HG03039 (cell line): ENCODE measurements around the gene PRSS56.

ENCODE experiments used
- ATAC-seq: cut with Tn5 transposase; IDR thresholded peaks from one replicate; pipeline ENCODE4 v1.9.1; 2021; ENCODE audit warnings: mild to moderate bottlenecking, moderate library complexity; ENCODE audit not compliant: unreplicated experiment

PRSS56 gene

DNA sequence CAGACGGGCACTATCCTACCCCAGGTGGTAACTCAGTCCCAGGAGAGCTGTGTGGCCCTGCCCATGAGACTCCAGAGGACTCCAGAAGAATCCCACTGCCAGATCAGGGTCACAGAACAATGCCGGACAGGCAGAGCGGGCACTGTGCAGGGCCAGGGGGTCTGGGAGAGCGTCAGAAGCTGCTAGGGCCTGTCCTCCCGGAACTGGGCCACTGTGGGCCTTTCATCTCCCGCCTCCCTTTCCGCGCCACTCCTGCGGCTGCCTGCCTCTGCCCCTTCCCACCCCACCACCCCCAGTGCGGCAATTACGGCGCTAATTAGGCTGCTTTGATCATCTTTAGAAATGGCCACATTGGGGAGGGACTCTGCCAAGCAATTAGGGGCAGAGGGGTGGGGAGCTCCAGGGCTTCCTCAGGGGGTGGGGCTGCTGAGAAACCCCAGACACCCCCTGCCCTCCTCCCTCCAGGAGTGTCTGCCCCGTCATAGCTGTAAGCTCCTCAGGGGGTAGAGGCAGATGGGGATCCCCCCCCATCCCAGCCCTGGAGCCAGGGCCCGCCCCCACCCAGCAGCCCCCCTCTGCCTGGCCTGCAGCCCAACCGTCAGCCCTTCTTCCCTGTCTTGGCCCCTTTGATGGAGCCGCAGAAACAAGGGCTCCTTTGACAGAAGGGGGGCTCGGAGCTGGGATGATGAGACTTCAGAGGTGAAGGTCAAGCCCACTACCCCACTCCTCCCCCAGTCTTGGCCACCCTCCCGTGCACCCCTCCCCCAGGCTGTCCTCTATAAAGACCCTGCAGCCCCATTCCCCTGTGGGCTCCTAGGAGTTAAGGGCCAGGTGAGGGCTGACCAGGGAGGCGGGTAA is at the start of gene PRSS56:
Gene PRSS56 (plus strand): TSS at position 808 of the 858 bp plus-strand sequence. CDS start 211 bp downstream, outside the sequence.
- no peak for ATAC-seq

DNA sequence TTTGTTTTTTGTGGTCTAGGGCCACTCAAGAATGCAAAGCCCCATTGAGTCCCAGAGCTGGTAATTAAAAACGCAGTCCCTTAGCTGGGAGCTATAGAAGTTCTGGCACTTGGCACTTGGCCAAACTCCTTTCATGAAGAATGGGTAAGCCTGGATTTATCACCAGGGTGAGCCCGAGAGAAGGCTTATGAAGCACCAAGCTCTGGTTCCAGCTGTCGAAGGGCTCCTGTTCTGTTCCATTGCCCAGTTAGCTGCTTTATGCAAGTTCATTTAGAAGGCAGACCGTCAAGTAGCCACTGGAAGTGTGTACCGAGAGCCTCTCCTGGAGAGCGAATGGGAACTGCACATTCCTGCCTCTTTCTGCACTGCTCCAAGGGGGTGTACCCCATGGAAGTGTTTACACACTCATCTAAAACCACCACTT is 46.7 kb upstream of the PRSS56 start:
- ATAC-seq, result no peak

DNA sequence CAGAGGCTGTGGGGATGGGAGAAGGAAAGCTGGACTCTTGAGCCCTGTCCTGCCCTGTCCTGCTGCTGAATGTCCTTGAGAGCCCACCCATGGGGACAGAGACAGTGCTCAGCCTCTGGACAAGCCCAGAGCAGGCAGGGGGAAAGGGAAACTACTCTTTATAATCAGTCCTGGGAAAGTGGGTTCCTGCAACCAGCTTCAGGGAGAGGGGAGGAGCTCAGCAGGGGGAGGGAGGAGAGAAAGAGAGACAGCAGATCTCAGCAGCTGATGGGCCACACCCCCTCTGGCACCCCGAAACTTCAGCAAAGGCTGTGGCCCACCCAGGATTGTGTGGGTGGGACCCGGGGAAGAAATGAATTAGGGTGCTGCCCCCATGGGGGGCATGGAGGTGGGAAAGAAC is 44.1 kb upstream of the PRSS56 start:
- ATAC-seq, result no peak

DNA sequence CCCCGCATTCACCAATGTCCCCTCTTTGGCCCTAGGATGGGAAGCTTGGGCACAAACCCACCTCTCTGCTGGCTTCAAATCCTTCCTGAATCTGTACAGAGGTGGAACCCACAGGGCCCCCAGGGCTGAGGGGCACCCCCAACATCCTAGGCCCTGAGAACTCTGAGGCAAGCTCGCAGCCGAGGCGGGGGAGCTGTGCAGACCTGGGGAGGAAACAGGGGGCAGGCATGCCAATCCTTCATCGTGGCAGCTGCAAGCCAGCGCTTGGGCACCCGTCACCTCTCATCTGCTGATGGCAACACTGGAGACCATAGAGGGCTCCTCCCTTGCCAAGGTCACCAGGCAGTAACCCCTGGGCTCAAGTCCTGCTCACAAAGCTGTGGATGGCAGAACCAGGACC is 43.4 kb upstream of the PRSS56 start:
- no peak for ATAC-seq

DNA sequence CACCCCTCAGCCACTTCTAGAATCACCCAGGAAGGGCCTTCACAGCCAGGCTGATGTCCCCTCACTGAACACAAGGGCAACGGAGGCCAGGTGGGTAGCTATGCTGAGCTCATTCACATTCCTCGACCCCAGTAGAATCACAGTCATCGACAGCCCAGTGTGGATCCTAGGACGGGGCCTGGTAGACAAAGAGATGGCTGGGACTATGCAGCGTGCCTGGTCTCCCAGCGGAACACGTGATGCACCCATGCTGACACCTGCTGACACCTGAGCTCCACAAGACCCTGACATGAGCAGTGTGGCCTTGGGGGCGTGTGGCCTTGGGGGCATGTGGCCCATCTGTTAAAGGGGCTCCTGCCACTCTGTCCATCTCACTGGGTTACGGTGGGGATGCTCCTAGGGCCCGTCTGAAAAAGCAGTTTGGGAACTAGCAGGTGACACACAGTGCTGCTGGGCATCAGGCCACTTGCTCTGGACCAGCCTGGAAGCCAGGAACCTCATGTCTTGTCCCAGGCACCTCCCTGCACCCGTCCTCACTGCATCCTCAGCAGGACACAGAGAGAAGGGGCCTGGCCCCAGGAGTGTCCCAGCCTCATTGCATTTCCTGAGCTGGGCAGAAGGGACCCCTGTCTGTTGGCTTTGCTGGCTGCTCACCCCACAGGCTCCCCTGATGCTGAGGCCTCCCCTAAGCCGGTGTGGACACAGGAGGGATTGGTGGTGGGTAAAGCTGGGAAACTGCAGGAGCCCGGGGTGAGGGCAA is 42.3 kb upstream of the PRSS56 start:
- no peak for ATAC-seq

DNA sequence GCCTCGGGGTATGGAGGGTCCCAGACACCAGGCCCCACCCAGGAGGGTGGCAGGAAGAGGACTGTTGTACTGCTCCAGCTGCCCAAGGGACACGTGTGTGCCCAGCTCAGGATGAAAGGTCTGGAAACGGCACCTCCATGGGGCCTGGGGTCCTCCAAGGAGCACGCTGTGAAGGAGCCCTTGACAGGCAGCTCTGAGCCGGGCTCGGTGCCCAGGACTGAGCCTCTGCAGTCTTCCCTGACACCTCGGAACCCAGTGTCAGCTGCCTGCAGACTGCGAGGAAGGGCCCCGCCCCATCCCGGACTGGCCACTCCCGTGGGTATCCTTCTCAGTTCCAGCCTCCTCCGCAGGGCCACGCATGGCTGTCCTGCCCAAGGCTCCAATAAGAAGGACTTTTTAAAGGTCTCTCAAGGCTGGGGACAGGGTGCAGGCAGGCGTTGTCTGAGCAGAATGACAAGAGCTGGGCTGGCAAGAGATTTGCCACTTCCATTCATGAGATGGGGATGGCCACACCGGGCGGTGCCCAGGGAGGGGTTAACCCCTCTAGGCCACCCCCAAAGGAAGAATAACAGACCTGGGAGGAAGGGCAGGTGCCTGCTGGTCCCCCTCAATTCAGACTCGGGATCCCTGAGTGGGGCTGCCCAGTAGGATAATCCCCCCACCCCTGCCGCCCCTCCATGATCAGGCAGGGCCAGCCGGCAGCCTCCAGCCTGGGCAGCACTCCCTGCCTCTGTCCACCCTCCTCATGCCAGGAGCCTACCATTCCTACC is 41.4 kb upstream of the PRSS56 start:
- ATAC-seq, result no peak

DNA sequence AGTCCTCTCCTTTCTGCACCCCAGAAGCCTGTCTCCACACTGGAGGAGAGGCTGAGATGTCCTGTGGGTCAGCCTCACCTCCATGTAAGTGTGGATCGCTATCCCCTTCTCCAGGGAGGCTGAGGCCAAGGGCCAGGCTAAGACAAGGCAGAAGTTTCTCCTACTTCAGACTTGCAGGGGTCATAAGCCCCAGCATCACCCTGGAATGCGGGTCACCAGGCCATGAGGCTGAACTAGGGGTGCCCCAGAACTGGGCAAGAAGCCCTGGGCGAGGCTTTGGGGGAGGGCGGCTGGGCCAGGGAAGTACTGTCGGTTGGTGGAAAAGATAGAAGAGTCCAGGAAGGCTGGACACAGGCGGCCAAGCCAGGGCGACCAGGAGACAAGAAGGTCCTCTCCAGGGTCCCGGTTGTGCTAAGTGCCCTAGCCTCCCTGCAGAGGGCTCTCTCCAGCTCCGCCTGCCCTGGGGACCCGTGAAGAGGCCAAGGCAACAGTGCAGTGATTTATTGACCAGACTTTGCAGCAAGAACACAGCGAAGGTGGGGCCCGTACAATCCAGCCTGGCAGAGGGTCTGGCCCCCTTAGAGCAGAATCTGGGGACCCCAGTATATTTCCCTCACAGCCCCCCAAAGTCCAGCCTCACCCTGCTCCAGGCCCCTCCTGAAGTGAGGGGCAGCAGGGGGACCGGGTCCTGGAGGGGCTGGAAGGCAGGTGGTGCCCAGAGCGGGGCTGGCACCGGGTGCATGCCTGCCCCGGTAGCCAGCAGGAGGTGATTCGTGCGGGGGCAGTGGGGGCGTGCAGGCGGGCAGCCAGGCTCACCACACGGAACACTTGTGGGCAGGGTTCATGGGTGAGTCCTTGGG is 40.6 kb upstream of the PRSS56 start:
- ATAC-seq, result no peak

DNA sequence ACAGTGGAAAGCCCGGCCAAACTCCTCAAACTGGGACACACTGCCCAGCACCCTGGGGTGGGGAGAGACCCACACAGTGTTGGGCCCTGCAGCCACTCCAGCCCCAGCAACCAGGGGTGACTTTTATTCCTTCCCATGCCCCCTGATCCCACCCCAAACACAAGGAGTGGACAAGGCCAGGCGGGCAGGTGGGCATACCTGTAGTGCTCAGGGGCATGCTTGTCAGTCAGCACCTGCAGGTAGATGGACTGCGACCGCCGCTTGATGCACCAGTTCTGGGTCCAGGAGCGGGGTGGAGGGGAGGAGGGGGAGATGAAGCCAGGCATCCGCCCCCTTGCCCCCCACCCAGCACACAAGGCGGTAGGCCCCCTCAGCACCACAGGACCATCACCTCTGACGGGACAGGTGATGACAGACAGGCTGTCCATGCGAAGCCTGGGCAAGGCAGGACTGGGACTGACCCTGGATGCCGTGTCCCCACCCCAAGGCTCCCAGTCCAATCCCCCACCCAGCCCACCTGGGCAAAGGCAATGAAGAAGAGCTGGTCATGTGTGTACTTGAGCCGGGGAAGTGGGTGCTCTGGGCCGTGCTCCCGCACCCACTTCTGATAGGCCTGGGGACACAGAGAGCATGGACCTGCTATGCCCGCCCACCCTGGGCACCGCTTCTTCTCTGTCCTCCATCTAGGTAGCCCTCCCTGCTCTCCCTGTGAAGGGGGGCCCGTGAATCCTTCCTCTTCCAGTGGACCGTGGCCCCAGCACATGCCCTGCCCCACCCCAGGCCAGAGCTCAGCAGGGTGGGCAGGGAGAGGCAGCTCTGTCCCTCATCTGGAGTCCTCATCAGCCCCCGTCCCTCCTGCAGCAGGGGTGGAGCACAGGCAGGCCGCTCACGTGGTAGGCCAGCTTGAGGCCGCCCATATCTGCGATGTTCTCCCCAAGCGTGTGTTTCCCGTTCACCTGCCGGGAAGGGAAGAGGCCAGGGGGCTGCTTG is 39.7 kb upstream of the PRSS56 start:
- ATAC-seq, result no peak

DNA sequence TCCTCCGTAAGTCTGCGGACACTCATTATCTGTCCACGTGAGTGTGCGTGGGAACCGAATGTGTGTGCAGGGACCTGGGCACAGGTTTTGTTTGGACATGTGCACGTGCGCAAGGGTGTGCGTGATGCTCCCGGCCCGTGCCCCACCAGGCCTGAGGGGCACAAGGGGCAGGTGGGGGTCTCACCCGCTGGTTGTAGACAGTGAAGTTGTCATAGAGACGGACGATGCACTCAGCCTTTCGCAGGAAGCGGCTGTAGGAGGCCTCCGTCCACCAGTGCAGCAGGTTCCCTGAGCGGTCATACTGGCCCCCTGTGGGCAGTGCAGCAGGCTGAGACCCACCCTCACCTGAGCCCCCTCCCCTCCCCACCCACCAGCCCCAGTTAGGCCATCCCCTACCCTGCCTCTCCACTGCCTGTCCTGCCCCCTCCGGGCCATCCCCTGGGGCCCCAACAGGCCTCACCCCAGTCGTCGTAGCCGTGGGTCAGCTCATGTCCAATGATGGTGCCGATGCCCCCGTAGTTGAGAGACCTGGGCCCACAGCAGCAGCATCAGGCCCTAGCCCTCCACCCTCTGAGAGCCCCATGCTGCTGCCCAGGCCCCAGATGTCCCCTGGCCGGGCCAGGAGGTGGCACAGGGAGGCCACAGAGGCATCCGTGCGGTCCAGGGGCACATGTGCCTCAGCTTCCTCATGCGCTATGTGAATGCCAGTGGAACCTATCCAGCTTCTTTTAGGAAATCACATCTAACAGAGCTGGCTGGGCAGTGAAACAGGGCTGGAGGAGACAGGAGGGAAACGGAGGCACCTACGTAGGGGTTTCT is 38.7 kb upstream of the PRSS56 start:
- ATAC-seq, result no peak

DNA sequence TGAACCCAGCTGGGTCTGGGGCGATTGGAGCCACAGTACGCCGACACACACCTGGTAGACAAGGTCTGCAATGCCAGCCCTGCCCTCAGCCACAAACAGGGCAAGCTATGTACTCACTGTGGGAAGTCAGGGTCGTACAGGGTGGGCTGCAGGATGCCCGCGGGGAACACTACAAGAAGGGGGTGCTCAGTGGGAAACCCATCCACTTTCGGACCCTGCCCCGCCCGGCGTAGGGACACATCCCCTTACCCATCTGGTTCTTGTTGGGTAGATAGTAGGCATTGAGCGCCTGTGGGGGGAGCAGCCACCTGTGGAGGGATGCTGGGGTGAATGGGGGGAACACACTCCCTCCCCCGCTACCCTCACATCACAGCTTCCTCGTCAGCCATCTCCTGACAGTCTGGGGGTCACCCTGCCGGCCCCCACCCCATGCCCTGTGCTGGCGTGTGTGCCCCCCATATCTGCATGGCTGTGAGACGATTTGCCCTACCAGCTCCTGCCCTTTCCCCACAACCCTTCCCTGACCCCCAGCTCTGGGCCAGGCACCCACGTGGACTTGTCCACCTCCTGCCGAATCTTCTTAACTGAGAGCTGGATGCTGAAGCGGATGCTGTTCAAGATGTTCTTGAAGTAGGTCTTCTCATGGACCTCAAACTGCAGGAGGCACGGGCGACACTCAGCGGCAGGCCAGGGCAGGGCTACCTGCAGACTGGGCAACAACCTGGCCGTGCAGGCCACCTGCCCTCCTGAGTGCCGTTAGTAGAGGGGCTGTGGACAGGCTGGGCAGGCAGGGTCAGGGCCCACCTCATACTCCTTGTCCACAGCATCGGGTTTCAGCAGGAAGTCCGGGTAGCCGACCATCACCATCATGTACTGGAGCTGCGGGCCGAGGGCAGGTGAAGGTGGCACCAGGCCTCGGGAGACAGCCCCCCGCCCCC is 37.6 kb upstream of the PRSS56 start:
- ATAC-seq, result no peak

DNA sequence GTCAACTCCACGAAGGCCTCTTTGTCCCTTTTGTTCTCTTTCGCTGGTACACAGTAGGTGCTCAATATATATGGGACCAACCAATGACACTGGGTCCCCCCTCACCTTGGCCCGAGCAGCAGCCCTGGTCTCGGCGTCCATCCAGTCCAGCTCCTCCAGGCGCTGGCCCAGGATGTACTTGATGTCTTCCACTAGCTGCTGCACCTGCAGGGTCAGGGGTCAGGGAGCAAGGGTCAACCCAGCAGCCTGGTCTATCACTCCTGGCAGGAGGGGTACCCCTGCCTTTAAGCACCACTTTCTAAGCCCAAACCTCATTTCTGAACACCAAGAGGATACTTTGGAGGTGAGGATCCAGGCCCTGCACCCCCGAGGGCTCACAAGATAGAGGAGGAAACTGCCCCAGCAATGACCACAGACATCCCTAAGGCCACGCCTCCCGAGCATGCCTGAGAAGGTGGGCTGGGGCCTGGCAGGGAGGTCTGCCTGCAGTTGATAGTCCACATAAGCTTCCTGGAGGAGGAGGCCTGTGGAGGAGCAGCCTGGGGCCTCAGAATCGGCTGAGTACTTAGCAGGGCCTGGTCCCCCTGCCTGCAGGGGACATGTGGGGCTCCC is 36.8 kb upstream of the PRSS56 start:
- no peak for ATAC-seq

DNA sequence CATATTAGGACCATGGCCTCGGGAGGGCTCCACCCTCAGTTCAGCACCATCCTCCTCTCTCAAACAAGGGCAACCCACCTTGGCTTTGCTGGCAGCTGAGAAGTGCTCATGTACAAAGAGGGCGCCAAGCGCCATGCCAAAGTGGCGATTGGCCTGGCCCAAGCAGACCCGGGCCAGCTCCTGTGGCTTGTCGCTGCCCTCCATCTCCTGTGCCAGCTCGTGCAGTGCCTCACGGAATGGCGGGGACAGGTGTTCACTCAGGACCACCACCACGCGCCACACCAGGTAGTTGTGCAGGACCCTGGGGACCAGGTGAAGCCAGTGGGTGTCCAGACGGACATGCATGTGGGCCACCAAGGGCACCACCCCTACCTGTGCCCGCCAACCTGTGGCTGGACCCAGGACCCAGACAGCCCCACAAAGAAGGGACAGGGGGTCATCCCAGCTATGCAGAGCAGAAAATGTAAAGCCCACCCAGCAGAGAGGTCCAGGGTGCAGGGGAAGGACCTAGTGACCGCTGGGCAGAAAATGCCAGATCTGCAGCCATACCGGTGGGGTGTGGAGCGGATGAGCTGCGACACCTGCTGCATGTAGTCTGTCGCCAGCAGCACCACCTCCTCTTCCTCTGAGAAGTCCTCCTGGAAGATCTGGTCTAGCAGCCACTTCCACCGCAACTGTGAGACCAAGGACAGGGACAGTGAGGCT is 36.1 kb upstream of the PRSS56 start:
- no peak for ATAC-seq

DNA sequence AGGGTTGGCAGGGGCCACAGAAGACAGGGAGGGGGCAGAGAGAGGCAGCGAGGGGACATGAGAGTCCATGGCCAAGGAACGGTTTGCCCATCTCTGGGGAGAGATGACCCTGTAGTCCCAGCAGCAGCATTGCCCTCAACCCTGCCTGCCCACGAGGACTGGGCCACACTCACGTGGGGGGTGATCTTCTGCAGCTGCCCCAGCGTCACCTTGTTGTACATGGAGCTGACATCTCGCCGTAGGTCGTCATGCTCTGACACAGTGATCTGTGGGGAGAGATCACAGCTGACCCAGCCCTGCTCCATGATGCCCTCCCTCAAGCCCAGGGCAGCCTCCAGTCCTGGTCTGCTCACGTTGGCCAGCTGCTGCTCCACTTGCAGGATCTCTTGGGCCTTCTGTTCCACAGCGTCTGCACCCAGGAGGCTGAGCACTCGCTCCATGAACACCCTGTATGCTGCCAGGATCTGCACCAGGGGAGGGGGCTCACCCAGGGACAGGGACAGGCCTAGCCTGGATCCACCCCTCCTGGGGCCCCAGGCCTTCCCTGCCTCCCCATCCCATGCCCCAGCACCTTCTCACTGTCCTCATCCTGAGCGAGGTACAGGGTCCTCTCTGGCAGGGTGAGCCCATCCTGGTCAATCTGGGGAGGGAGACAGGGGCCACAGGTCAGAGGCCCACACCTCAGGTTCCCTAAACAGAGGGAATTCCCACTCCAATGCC is 35.4 kb upstream of the PRSS56 start:
- no peak for ATAC-seq

DNA sequence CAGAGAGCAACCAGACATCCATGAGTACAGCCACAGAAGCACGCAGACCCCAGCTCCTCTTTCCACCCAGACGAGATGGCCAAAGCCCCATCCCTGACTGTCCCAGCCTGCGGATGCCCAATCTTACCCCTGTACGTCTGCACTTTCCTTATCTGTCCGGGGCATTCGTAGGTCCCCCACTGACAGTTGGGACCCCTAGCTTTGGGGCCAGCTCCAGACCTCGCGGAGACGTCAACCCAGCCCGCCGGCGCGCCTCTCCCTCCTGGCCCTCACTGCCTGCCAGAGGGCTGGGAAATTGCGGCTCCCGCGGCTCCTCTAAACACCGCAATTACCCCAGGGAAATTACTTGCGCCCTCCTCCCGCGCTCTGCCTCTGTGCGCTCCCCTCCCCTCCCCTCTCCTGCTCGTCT is 34.8 kb upstream of the PRSS56 start:
- no peak for ATAC-seq

DNA sequence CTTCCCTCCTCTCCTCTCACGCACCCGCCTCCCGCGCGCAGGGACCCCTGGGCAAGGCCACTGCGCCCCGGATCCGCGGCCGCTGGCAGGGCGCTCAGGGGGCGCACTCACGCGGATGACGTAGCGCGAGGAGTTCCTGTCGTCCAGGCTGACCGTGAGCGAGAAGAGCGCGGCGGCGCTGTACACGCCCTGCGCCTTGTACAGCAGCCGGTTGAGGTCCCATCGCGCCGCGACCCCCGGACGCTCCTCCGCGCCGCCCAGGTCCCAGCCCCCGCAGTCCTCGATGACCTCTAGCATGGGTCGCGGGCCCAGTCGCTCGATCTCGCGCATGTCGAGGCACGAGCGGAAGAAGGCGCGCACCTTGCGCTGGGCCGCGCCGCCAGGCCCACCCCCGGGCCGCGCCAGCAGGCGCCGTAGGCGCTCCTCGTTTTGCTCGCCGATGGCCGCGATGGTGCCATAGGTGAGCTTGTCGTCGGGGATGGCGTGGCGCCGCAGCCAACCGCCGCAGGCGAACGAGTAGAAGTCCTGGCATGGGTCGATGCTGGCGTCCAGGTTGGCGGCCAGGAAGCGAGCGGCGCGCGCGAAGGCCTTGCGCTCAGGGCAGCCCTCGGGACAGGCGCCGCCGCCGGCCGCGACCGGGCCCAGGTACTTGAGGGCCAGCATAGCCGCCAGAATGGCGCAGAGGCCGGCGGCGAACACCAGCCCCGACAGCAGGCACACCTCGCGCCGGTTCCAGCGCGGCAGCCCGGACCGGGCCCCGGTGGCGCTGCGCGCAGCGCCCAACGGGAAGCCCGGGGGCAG is 34.2 kb upstream of the PRSS56 start:
- ATAC-seq, result no peak
